ENCODE data around the gene PDE4B. TPM values are rescaled to one million over a fixed set of nuclear protein-coding genes. Genes with fewer than 3 reads are reported as not detected.
"Not testable (repeated sequence)": the region's sequence is repeated elsewhere in the genome, so short reads cannot be mapped to it uniquely, and the experiment has no call there.

PDE4B gene
- total RNA-seq, 4 donors from 2014 or later: 0.08 to 6.7 (median 3.4) TPM

DNA sequence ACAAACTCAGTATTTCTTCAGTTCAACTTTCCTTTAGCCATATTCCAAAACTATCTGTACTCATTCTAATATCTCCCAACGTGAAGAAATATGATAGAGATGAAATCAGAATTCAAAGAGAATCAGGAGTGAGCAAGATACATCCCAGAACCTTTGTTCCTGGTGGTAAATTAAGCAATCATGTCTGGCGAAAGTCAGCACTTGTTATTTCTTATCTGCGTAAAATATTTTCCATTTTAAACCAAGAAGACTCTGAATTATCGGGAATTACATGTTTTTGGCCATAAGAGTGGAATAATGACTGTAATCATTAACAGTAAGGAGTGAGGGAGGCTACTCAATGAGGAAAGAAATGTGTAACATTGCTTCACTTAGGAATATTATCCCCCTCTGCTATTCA lies 253.7 kb downstream of the PDE4B start:
- H3K9me3 ChIP-seq: no peaks in the 10 kb centered on the region
- DNase-seq: no peak
- no peaks in the 10 kb centered on the region for H3K4me1 ChIP-seq
- no peaks in the 10 kb centered on the region for H3K27me3 ChIP-seq
- 59 to 61% methylated on average over 4 of the region's 4 CpGs for WGBS, 2 donors
- TF ChIP-seq POLR2A (IDR thresholded peaks at IDR 0.05): no peak
- TF ChIP-seq, protein P1, sequence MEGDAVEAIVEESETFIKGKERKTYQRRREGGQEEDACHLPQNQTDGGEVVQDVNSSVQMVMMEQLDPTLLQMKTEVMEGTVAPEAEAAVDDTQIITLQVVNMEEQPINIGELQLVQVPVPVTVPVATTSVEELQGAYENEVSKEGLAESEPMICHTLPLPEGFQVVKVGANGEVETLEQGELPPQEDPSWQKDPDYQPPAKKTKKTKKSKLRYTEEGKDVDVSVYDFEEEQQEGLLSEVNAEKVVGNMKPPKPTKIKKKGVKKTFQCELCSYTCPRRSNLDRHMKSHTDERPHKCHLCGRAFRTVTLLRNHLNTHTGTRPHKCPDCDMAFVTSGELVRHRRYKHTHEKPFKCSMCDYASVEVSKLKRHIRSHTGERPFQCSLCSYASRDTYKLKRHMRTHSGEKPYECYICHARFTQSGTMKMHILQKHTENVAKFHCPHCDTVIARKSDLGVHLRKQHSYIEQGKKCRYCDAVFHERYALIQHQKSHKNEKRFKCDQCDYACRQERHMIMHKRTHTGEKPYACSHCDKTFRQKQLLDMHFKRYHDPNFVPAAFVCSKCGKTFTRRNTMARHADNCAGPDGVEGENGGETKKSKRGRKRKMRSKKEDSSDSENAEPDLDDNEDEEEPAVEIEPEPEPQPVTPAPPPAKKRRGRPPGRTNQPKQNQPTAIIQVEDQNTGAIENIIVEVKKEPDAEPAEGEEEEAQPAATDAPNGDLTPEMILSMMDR (IDR thresholded peaks at IDR 0.05): no peak
- no peak overlapping the region for H3K4me3 ChIP-seq
- intact Hi-C loops (cut with DNase I): no loop called here
- no peak overlapping the region for H3K27ac ChIP-seq
- no peaks in the 10 kb centered on the region for H3K36me3 ChIP-seq

GRCh38 chr1:66048011-66048410 lies 255.3 kb downstream of the PDE4B start:
- intact Hi-C loops (cut with DNase I): no loop called here
- DNase-seq: no peak
- no peaks in the 10 kb centered on the region for H3K27me3 ChIP-seq
- WGBS, 2 donors: 44 to 50% methylated on average over 2 of the region's 2 CpGs
- no peaks in the 10 kb centered on the region for H3K9me3 ChIP-seq
- no peaks in the 10 kb centered on the region for H3K36me3 ChIP-seq
- H3K4me3 ChIP-seq: no peak overlapping the region
- H3K27ac ChIP-seq: no peak overlapping the region
- TF ChIP-seq, protein P1 (IDR thresholded peaks at IDR 0.05): no peak
- no peak for TF ChIP-seq POLR2A (IDR thresholded peaks at IDR 0.05)
- H3K4me1 ChIP-seq: no peaks in the 10 kb centered on the region

GRCh38 chr1:66050123-66050522 lies 257.4 kb downstream of the PDE4B start:
- intact Hi-C loops (cut with DNase I): no loop called here
- 66 to 78% methylated on average over 1 of the region's 1 CpG for WGBS, 2 donors
- TF ChIP-seq POLR2A (IDR thresholded peaks at IDR 0.05): no peak
- TF ChIP-seq, protein P1 (IDR thresholded peaks at IDR 0.05): no peak

DNA sequence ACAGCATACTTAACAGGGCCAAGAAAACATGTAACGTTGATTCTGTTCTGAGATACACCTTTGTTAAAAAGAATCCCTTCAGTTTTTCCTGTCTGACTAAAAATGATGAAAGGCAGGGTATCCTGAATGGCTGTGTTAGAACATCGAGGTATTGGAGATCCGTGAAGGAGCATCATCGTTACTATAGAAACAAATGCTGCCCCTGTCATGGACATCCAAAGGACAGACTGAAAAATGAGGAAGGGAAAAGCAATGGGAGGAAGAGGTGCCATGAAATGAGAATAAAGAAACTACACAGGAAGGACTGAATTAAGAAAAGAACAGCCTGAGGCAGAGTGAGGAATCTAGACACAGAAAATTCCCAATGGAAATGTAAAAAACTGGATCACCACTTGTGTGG lies 257.9 kb downstream of the PDE4B start:
- Histone ChIP-seq H3K27me3 (no peaks in the 10 kb centered on the region), H3K4me1 (no peaks in the 10 kb centered on the region), H3K27ac (no peak overlapping the region), H3K36me3 (no peaks in the 10 kb centered on the region), H3K4me3 (no peak overlapping the region), H3K9me3 (no peaks in the 10 kb centered on the region)
- WGBS, 2 donors: 65 to 75% methylated on average over 4 of the region's 4 CpGs
- TF ChIP-seq, protein P1 (IDR thresholded peaks at IDR 0.05): no peak
- TF ChIP-seq POLR2A (IDR thresholded peaks at IDR 0.05): no peak
- no peak for DNase-seq
- intact Hi-C loops (cut with DNase I): no loop called here

More at GRCh38 chr1:66050123-66050522, 257.4 kb downstream of the PDE4B start:
- H3K9me3 ChIP-seq: no peaks in the 10 kb centered on the region
- no peak overlapping the region for H3K4me3 ChIP-seq
- H3K27me3 ChIP-seq: no peaks in the 10 kb centered on the region
- H3K4me1 ChIP-seq: no peaks in the 10 kb centered on the region
- no peaks in the 10 kb centered on the region for H3K36me3 ChIP-seq
- no peak for DNase-seq
- H3K27ac ChIP-seq: no peak overlapping the region

- H3K27me3 ChIP-seq: no peaks in the 10 kb centered on the region
- intact Hi-C loops (cut with DNase I): no loop called here
- no peak overlapping the region for H3K4me3 ChIP-seq
- no peaks in the 10 kb centered on the region for H3K9me3 ChIP-seq
- H3K36me3 ChIP-seq: no peaks in the 10 kb centered on the region
- TF ChIP-seq POLR2A (IDR thresholded peaks at IDR 0.05): no peak
- TF ChIP-seq, protein P1 (IDR thresholded peaks at IDR 0.05): no peak
- DNase-seq: no peak
- 60 to 63% methylated on average over 3 of the region's 3 CpGs for WGBS, 2 donors
- no peak overlapping the region for H3K27ac ChIP-seq
- no peaks in the 10 kb centered on the region for H3K4me1 ChIP-seq
Observed at GRCh38 chr1:66055092-66055491, 262.4 kb downstream of the PDE4B start.

GRCh38 chr1:66057448-66057847 lies 264.8 kb downstream of the PDE4B start:
- H3K36me3 ChIP-seq; intact Hi-C loops (cut with DNase I); DNase-seq; H3K27ac ChIP-seq; H3K4me3 ChIP-seq; H3K27me3 ChIP-seq; H3K9me3 ChIP-seq; H3K4me1 ChIP-seq: not testable (repeated sequence)
- WGBS, 2 donors: 47 to 52% methylated on average over 3 of the region's 3 CpGs

Data from esophagus squamous epithelium (tissue), 5 donors.